ENCODE results near the gene PKD1L1. TPM values are rescaled to one million over a fixed set of nuclear protein-coding genes. Genes with fewer than 3 reads are reported as not detected.
"Not testable (repeated sequence)": the region's sequence is repeated elsewhere in the genome, so short reads cannot be mapped to it uniquely, and the experiment has no call there.

PKD1L1 gene
- total RNA-seq, 2 donors from 2014 or later = 0.16 to 0.61 TPM

DNA sequence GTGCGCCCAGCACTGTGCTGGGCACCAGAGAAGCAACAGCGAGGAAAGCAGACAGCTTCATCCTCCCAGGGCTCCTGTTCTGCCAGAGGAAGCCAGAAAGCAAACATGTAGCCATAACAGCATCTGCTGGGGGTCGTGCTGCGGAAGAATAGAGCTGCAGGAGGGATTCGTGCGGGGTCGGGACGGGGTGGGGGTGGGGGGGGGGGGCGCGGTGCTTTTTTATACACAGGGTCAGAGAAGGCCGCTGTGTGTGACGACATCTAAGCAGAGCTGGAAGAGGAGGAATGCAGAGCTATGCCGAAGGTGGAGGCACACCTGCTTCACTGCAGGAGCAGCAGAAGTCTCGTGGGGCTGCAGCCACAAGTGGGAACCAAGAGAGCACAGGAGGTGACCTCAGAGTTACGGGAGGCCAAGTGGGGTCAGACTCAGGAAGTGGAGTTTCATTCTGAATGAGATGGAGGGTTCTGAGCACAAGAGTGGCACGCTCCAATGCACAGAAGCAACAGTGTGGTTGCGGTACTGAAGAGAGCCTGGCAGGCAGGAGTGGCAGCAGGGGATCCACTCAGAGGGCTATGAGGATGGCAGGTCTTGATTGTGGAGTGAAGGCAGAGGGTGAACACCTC, 11.1 kb downstream of the PKD1L1 start:
- ATAC-seq (replicated peaks) = peak; percentile 93
- Mint-ChIP-seq H3K27me3 (no peaks in the 10 kb centered on the region), H3K4me1 (peaks cover 7% of the 10 kb centered on the region), H3K36me3 (ENCODE audit: low read depth) (no peaks in the 10 kb centered on the region), H3K27ac (peak overlapping the region; percentile 62), H3K9me3 (no peaks in the 10 kb centered on the region), H3K4me3 (peak overlapping the region; percentile 17)

GRCh38 chr7:47936323-47936722, 11.9 kb downstream of the PKD1L1 start:
- no peak overlapping the region for H3K4me3 Mint-ChIP-seq
- H3K36me3 Mint-ChIP-seq (ENCODE audit: low read depth) = no peaks in the 10 kb centered on the region
- H3K9me3 Mint-ChIP-seq = no peaks in the 10 kb centered on the region
- ATAC-seq (replicated peaks) = no peak
- H3K27ac Mint-ChIP-seq = no peak overlapping the region
- peaks cover 7% of the 10 kb centered on the region for H3K4me1 Mint-ChIP-seq
- H3K27me3 Mint-ChIP-seq = no peaks in the 10 kb centered on the region

GRCh38 chr7:47935336-47935735, 12.9 kb downstream of the PKD1L1 start:
- Mint-ChIP-seq H3K4me3 (no peak overlapping the region), H3K27ac (peak overlapping the region; percentile 36), H3K27me3 (no peaks in the 10 kb centered on the region), H3K9me3 (no peaks in the 10 kb centered on the region), H3K4me1 (peaks cover 7% of the 10 kb centered on the region), H3K36me3 (ENCODE audit: low read depth) (no peaks in the 10 kb centered on the region)
- no peak for ATAC-seq (replicated peaks)

- Mint-ChIP-seq H3K27me3 (no peaks in the 10 kb centered on the region), H3K36me3 (ENCODE audit: low read depth) (no peaks in the 10 kb centered on the region), H3K4me3 (no peak overlapping the region), H3K27ac (peak overlapping the region; percentile 36), H3K9me3 (no peaks in the 10 kb centered on the region), H3K4me1 (peaks cover 7% of the 10 kb centered on the region)
- ATAC-seq (replicated peaks) = no peak
These were observed 13.4 kb downstream of the PKD1L1 start for GRCh38 chr7:47934831-47935230.

DNA sequence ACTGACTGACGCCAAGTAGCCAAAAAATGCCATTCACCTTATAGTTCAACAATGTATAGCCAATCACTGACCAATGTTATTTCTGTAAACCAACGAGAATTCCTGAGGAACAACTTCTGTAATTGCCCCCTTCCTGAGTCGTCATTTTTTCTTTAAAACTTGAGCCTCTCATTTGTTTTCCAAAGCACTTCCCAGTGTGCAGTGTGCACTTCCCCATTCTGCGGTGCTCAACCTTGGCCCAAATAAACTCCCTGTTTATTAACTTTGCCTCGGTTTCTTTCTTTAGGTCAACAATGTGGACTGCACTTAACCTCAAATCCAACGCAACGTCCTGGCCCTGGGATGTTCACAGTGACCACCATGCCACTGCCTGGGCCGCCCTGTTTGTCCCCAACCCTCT, 15.1 kb downstream of the PKD1L1 start:
- Mint-ChIP-seq H3K4me1 (peaks cover 7% of the 10 kb centered on the region), H3K27me3 (no peaks in the 10 kb centered on the region), H3K27ac (no peak overlapping the region), H3K4me3 (no peak overlapping the region), H3K36me3 (ENCODE audit: low read depth) (no peaks in the 10 kb centered on the region), H3K9me3 (no peaks in the 10 kb centered on the region)
- ATAC-seq (replicated peaks) = no peak

GRCh38 chr7:47932466-47933037, 15.7 kb downstream of the PKD1L1 start:
- Mint-ChIP-seq H3K27me3 (no peaks in the 10 kb centered on the region), H3K9me3 (no peaks in the 10 kb centered on the region), H3K4me1 (peaks cover 6% of the 10 kb centered on the region), H3K4me3 (no peak overlapping the region), H3K27ac (no peak overlapping the region), H3K36me3 (ENCODE audit: low read depth) (no peaks in the 10 kb centered on the region)
- ATAC-seq (replicated peaks) = no peak

DNA sequence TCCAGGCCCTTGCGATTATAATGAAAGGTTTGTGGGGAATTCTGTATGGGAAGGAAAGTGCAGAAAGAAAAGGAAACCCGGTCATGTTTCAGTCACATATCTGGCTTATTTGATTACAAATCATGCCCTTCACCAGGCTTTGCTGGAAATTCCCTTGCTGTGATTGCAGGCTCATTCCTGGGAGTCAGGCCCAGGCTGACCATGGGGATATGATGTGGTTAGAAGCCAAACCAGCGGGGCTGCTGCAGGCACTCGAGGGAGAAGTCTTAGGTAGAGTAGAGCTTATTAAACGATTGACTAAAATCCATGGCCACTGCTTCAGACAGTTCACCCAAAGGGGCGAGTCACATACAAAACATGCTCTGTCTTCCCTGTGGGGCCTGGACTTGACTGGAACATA, 16.2 kb downstream of the PKD1L1 start:
- ATAC-seq (replicated peaks) = no peak
- Mint-ChIP-seq H3K27me3 (no peaks in the 10 kb centered on the region), H3K27ac (no peak overlapping the region)

DNA sequence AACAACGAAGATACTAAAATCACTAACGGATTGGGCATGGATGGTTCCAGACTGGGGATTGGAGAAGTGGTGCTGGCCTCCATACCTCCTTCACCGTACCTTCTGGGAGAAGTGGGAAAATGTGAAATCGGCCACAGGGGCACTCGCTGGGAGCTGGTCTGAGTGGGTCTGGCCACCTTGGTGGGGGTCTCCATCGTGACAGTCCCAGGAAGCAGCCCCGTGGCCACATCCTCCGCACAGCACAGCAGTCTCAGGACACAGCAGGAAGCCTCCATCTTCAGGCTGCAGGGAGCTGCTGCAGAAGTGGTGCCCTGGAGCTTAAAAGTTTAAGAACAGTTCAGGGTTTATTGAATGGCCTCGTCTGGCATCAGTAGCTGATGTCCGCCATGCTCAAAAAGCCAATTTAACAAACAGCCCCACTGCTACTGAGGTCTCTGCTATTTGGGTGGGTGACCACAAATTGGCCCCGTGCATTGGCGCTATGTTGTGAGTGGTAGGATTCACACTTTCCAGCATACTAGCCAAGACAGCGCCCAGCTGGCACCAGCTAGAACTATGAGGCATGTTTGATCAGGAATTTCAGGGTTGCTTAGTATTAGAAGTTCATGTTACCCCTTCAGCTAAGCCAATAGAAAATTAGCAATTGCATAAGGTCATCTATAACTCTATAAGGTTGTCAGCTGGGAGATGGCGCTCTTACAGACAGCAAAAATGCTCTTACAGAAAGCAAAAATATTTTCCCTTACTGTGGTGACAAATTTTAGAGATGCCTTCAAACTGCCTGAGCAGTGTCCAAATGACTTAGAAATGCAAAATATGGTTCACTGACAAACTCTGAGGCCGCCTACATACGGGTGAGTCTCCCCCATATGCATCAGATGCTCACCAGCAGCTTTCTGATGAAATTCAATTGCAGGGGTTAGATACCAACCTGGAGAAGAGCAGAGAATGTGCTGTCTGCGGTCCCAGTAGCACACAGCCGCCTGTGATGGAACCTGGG, 17.0 kb downstream of the PKD1L1 start:
- no peak for ATAC-seq (replicated peaks)
- H3K4me1 Mint-ChIP-seq = no peaks in the 10 kb centered on the region
- H3K9me3 Mint-ChIP-seq = no peaks in the 10 kb centered on the region
- no peak overlapping the region for H3K4me3 Mint-ChIP-seq
- no peaks in the 10 kb centered on the region for H3K27me3 Mint-ChIP-seq
- no peaks in the 10 kb centered on the region for H3K36me3 Mint-ChIP-seq (ENCODE audit: low read depth)
- H3K27ac Mint-ChIP-seq = no peak overlapping the region

More for the DNA sequence above, 16.2 kb downstream of the PKD1L1 start:
- peaks cover under 1% of the 10 kb centered on the region for H3K4me1 Mint-ChIP-seq
- no peak overlapping the region for H3K4me3 Mint-ChIP-seq
- H3K36me3 Mint-ChIP-seq (ENCODE audit: low read depth) = no peaks in the 10 kb centered on the region
- H3K9me3 Mint-ChIP-seq = no peaks in the 10 kb centered on the region

DNA sequence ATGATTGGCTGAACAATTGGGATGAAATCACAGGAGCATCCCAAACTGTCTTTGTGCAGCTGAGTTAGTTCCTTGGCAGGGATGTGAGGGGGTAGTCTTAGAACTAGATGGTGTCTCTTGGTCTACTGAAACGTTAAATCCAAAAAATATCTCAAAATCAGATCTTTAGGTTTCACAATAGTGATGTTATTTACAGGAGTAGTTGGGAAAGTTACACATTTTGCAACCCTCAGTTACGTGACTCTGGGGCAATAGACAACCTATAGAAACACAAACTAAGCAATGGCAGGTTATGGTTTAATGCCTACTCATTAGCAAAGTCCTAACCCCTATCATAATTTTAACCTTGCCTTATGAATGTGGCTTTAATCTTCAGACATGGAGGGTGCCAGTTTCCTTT, 24.0 kb downstream of the PKD1L1 start:
- Mint-ChIP-seq H3K36me3 (ENCODE audit: low read depth) (no peaks in the 10 kb centered on the region), H3K27ac (no peak overlapping the region), H3K4me3 (no peak overlapping the region)

GRCh38 chr7:47923081-47923875, 25.0 kb downstream of the PKD1L1 start:
- not testable (repeated sequence) for H3K36me3 Mint-ChIP-seq (ENCODE audit: low read depth); H3K9me3 Mint-ChIP-seq; H3K4me1 Mint-ChIP-seq; H3K27me3 Mint-ChIP-seq; H3K27ac Mint-ChIP-seq; H3K4me3 Mint-ChIP-seq; ATAC-seq (replicated peaks)

More for the DNA sequence above, 24.0 kb downstream of the PKD1L1 start:
- H3K4me1 Mint-ChIP-seq = no peaks in the 10 kb centered on the region
- no peak for ATAC-seq (replicated peaks)
- H3K9me3 Mint-ChIP-seq = no peaks in the 10 kb centered on the region
- no peaks in the 10 kb centered on the region for H3K27me3 Mint-ChIP-seq

- not testable (repeated sequence) for H3K27me3 Mint-ChIP-seq; H3K4me1 Mint-ChIP-seq; ATAC-seq (replicated peaks); H3K4me3 Mint-ChIP-seq; H3K9me3 Mint-ChIP-seq; H3K27ac Mint-ChIP-seq; H3K36me3 Mint-ChIP-seq (ENCODE audit: low read depth)
These were observed 31.8 kb downstream of the PKD1L1 start for GRCh38 chr7:47916514-47916913.

DNA sequence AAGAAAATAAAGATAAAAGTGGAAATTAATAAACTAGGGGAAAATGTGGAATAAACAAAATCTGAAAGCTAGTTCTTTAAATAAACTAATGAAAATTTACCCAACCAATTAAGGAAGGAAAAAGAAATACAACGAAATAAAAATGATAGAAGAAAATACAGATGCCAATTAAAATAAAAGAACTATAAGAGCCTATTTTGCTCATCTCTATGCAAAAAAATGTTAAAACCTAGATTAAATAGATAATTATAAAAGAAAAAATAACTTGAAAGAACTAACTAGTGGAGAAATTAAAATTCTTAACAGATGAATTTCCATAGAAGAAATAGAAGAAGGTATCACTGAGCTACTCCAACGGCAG, 32.7 kb downstream of the PKD1L1 start:
- Mint-ChIP-seq H3K36me3 (ENCODE audit: low read depth) (no peaks in the 10 kb centered on the region), H3K4me1 (no peaks in the 10 kb centered on the region), H3K4me3 (no peak overlapping the region), H3K27me3 (peaks cover 7% of the 10 kb centered on the region), H3K27ac (no peak overlapping the region), H3K9me3 (no peaks in the 10 kb centered on the region)
- no peak for ATAC-seq (replicated peaks)

DNA sequence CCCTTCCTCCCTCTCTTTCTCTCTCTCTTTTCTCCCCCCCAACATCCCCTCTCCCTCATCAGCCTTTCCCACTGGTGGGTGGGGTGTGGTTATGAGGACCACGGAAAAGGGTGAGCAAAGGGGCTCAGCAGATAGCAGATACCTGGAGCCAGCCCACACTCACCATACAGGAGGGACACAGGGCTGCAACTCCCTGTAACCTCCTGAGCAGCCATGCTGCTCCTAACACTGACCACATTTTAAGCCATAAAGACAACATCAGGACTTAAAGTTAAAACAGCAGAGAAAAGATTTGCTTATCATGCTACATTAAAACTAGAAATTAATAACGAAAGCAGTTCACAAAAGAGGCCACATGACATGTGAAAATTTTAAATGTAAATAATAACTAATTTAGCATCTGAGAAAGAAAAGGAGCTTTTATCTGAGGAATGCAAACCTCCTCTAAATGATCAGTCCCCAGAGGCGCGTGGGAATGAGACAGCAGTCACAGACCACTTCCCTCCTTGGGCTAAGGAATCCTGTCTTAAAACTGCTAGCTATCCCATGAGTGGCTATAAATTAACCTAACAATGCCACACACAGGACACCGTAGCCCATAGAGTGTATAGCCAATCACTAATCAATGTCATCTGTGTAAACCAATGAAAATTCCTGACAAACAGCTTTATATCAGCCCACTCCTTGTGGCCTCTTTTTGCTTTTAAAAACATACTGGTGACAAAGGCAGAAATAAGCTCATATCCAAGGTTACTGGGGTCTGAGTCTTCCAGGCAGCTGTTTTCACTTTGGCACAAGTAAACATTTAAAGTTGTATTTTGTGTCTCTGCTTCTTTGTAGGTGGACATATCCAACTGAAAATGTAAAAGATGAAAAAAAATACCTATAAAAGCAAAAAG, 33.3 kb downstream of the PKD1L1 start:
- Mint-ChIP-seq H3K4me1 (no peaks in the 10 kb centered on the region), H3K36me3 (ENCODE audit: low read depth) (no peaks in the 10 kb centered on the region), H3K27me3 (peaks cover 7% of the 10 kb centered on the region), H3K4me3 (no peak overlapping the region), H3K27ac (no peak overlapping the region), H3K9me3 (no peaks in the 10 kb centered on the region)
- ATAC-seq (replicated peaks) = no peak
